ENCODE results near the gene DCLK1.

GRCh38 chr13:35891507-35892441, 239.4 kb downstream of the DCLK1 start:
- no peak for TF ChIP-seq POLR2A (IDR thresholded peaks at IDR 0.05)
- TF ChIP-seq, protein P1, sequence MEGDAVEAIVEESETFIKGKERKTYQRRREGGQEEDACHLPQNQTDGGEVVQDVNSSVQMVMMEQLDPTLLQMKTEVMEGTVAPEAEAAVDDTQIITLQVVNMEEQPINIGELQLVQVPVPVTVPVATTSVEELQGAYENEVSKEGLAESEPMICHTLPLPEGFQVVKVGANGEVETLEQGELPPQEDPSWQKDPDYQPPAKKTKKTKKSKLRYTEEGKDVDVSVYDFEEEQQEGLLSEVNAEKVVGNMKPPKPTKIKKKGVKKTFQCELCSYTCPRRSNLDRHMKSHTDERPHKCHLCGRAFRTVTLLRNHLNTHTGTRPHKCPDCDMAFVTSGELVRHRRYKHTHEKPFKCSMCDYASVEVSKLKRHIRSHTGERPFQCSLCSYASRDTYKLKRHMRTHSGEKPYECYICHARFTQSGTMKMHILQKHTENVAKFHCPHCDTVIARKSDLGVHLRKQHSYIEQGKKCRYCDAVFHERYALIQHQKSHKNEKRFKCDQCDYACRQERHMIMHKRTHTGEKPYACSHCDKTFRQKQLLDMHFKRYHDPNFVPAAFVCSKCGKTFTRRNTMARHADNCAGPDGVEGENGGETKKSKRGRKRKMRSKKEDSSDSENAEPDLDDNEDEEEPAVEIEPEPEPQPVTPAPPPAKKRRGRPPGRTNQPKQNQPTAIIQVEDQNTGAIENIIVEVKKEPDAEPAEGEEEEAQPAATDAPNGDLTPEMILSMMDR (IDR thresholded peaks at IDR 0.05) = no peak

Data from tibial nerve (tissue), 3 donors.